GM12878 (cell line): ENCODE results near the gene LDLRAD4. TPM values are rescaled to one million over a fixed set of nuclear protein-coding genes. Genes with fewer than 3 reads are reported as not detected.

Experiments used
- ATAC-seq: fragments of 200-7000 bp; cut with Tn5 transposase; 3 replicates; pipeline ENCODE4 v1.9.1; 2020; ENCODE audit warnings: mild to moderate bottlenecking, moderate library complexity
- BruUV-seq: library from RNA; stranded (reverse); fragments of 400-500 nt; replicated peaks from 2 replicates; lab custom pipeline; 2021; lab: Mats Ljungman, UMichigan
- CTCF ChIA-PET: fragments of 300-600 bp; sonication (Branson Sonifier 250); formaldehyde crosslinking; extraction: SDS; loops from one replicate; lab custom pipeline; 2021; ENCODE audit warnings: inconsistent platforms; lab: Yijun Ruan, JAX
- POLR2A ChIA-PET: fragments of 350-600 bp; formaldehyde crosslinking; extraction: SDS; loops from one replicate; lab custom pipeline; 2021; ENCODE audit warnings: inconsistent platforms; lab: Charles Lee
- RAD21 ChIA-PET: fragments of 300-600 bp; sonication (Branson Sonifier 250); formaldehyde crosslinking; loops from one replicate; lab custom pipeline; 2023; ENCODE audit warnings: antibody characterized with exemption; ENCODE audit not compliant: unreplicated experiment; lab: Charles Lee
- SMC1A ChIA-PET: fragments of 300-600 bp; sonication (Branson Sonifier 250); formaldehyde crosslinking; loops from one replicate; lab custom pipeline; 2023; ENCODE audit not compliant: unreplicated experiment, uncharacterized antibody; lab: Charles Lee
- DNase-seq: peaks from one replicate; pipeline ENCODE4 v3.0.0-alpha.2; 2011; ENCODE audit warnings: low read depth, low spot score
- FAIRE-seq: peaks from 3 replicates; lab custom pipeline; 2011; peaks lifted over from hg19 to GRCh38; lab: Jason Lieb, UNC
- H2AFZ ChIP-seq: 2 replicates; pipeline ENCODE4 v1.6.0; 2011; ENCODE audit warnings: low read depth, low read length, control low read depth; ENCODE audit not compliant: control insufficient read depth
- H3K27ac ChIP-seq: 2 replicates; pipeline ENCODE4 v1.5.1; 2011; ENCODE audit warnings: control low read depth; ENCODE audit not compliant: control insufficient read depth, insufficient read depth
- H3K27me3 ChIP-seq, 2 experiments: replicated peaks in 1 of 2; 2 replicates each; pipeline versions ENCODE4 v1.6.0 to v1.6.1; 2011; ENCODE audit warnings: low read length in 1 of 2; ENCODE audit not compliant: control insufficient read depth in 2 of 2, insufficient read depth in 2 of 2
- H3K36me3 ChIP-seq, 2 experiments: 2 replicates each; pipeline ENCODE4 v1.5.1; 2011; ENCODE audit warnings: low read length in 1 of 2; ENCODE audit not compliant: control insufficient read depth in 2 of 2, insufficient read depth in 2 of 2
- H3K4me1 ChIP-seq: 2 replicates; pipeline ENCODE4 v1.6.1; 2011; ENCODE audit warnings: mild to moderate bottlenecking, low read length, moderate library complexity, mixed read lengths; ENCODE audit not compliant: control insufficient read depth, insufficient read depth
- H3K4me2 ChIP-seq: 2 replicates; pipeline ENCODE4 v1.6.0; 2011; ENCODE audit warnings: control low read depth; ENCODE audit not compliant: control insufficient read depth, insufficient read depth
- H3K4me3 ChIP-seq: fragments of 200-600 bp; sonication (generic); 2 replicates; pipeline ENCODE4 v1.5.1; 2016
- H3K79me2 ChIP-seq: 2 replicates; pipeline ENCODE4 v1.6.0; 2011; ENCODE audit warnings: low read length; ENCODE audit not compliant: control insufficient read depth, insufficient read depth
- H3K9ac ChIP-seq: 2 replicates; pipeline ENCODE4 v1.8.0; 2011; ENCODE audit warnings: low read length, control low read depth, mixed read lengths; ENCODE audit not compliant: control insufficient read depth, insufficient read depth
- H3K9me3 ChIP-seq: replicated peaks from 3 replicates; pipeline ENCODE4 v1.5.1; 2011; ENCODE audit warnings: mild to moderate bottlenecking, low read length; ENCODE audit not compliant: control insufficient read depth, insufficient read depth
- H4K20me1 ChIP-seq: 2 replicates; pipeline ENCODE4 v1.6.0; 2011; ENCODE audit not compliant: control insufficient read depth, insufficient read depth
- CREB1 ChIP-seq: IDR thresholded peaks from 2 replicates; pipeline ENCODE4 v1.6.1; 2012; ENCODE audit warnings: low read depth, mild to moderate bottlenecking, inconsistent platforms
- CREM ChIP-seq: IDR thresholded peaks from 2 replicates; pipeline ENCODE4 v1.6.1; 2014; ENCODE audit warnings: antibody characterized with exemption, low read depth
- EGR1 ChIP-seq, 2 experiments: IDR thresholded peaks; 1 replicate in 1 of 2; 2 replicates in 1 of 2; pipeline ENCODE4 v1.6.1; 2011 to 2012; ENCODE audit warnings: low read depth in 2 of 2, low read length in 2 of 2, borderline replicate concordance in 1 of 2, mild to moderate bottlenecking in 1 of 2, moderate library complexity in 1 of 2
- IKZF2 ChIP-seq, 2 experiments: fragments of 450-650 bp; IDR thresholded peaks; 2 replicates each; pipeline ENCODE4 v1.6.1; 2017; ENCODE audit warnings: mild to moderate bottlenecking in 2 of 2, moderate library complexity in 2 of 2
- WGBS: methylation state at CpG from one replicate; pipeline ENCODE4 v1.1.6; 2016; ENCODE audit warnings: low lambda C conversion rate; ENCODE audit not compliant: insufficient replicate concordance, insufficient coverage; ENCODE audit errors: missing lambda C conversion rate; 5-methylcytosine and 5-hydroxymethylcytosine counted together
- in situ Hi-C: fragments of 300-500 bp; cut with MboI; formaldehyde crosslinking; loops from 9 replicates; pipeline ENCODE4 v1.14.3; 2018; ENCODE audit warnings: mixed read lengths
- intact Hi-C: fragments of 100-400 bp; cut with micrococcal nuclease; formaldehyde crosslinking; loops from one replicate; pipeline ENCODE4 v1.14.2; 2022; ENCODE audit not compliant: unreplicated experiment
- polyA plus RNA-seq, 11 experiments: library from polyadenylated mRNA; depleted of rRNA in 4 of 11; unstranded in 6 of 11; stranded (reverse) in 5 of 11; fragments of >200 nt; fragmentation: Nextera tagmentation in 4 of 11; fragmentation: Illumina TruSeq in 1 of 11; extraction: Ambion mirVana in 4 of 11; extraction: Trizol in 1 of 11; gene quantifications; 1 replicate in 1 of 11; 2 replicates in 10 of 11; pipeline versions ENCODE4 v1.2.1 to v1.2.3, GENCODE V29; 2011 to 2016; ENCODE audit warnings: inconsistent platforms in 2 of 11, missing spikeins in 2 of 11, low read depth in 1 of 11
- total RNA-seq, 4 experiments: library from RNA; depleted of rRNA in 3 of 4; stranded (reverse); fragments of >200 nt in 3 of 4; fragmentation: Illumina TruSeq in 1 of 4; extraction: Trizol in 1 of 4; gene quantifications; 2 replicates each; pipeline versions ENCODE4 v1.2.1 to v1.2.3, GENCODE V29; 2013 to 2021
- TF ChIP-seq, protein P1 (sequence below): IDR thresholded peaks from 2 replicates; pipeline ENCODE4 v1.6.1; 2011; ENCODE audit warnings: mild to moderate bottlenecking, low read depth, low read length, moderate library complexity; ENCODE audit not compliant: insufficient replicate concordance
- TF ChIP-seq, protein P2 (sequence below): fragments of 450-650 bp; IDR thresholded peaks from 2 replicates; pipeline ENCODE4 v1.6.1; 2017; ENCODE audit warnings: mild to moderate bottlenecking, moderate library complexity

LDLRAD4 gene
- total and polyA plus RNA-seq, 10 of the 15 experiments (the other 5 are each of a cell fraction or from before 2014, with no cell fraction given): 2.7 to 16.8 (median 11.2) TPM

DNA sequence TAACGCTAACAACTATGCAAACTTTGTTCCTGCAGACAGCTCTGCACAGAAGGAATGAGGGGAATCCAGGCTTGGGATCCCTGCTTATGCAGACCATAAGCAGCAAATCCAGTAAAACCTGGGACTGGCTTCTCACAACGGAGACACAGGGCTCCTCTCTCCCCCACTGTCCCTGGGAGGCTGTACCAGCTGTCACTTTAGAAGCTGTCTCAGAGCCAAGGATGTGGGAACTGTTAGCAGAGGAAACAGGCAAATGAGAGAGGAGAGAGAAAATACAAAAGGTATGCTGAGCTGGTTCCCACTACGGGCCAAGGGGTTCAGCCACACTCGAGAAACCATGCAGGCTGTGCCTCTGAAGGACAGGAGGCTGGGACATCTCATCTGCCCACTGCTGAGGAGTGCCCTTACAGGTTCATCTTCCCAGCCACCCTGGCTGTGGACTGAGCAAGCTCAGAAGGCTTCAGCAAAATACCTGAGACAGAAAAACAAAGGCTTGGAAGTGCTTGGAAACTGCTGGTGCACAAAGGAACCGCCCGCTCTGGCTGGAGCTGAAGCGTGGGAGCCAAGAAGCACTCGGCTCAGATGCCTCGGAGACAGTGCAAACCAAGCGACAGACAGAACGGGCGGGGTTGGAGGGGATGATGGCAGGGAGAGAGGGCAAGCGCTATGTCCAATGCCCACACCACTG, 435.3 kb downstream of the LDLRAD4 start:
- Histone ChIP-seq H3K9ac (no peak overlapping the region), H3K4me2 (no peak overlapping the region), H3K27ac (no peak overlapping the region), H3K79me2 (no peaks in the 10 kb centered on the region), H3K27me3 (no peaks in the 10 kb centered on the region), H4K20me1 (no peaks in the 10 kb centered on the region), H3K4me3 (no peak overlapping the region), H3K36me3 (no peaks in the 10 kb centered on the region), H3K4me1 (no peaks in the 10 kb centered on the region), H3K9me3 (no peaks in the 10 kb centered on the region), H2AFZ (no peak overlapping the region)
- in situ Hi-C loops (no loop called here), intact Hi-C loops (no loop called here)
- CTCF ChIA-PET: interaction anchor here (0.9 kb wide), 2 partner anchors 96 to 159 kb away, joined by 3 to 4 read pairs; no protein-coding TSS in a partner anchor
- SMC1A ChIA-PET: interaction anchor here (0.9 to 1.1 kb wide), 3 partner anchors 15 to 437 kb away, joined by 3 read pairs; no protein-coding TSS in a partner anchor
- no TSS peak for BruUV-seq
- ATAC-seq: no peak
- POLR2A ChIA-PET: no interaction called here
- TF ChIP-seq CREM (no peak), IKZF2 (IDR thresholded peaks at IDR 0.05) (no peak), EGR1 (IDR thresholded peaks at IDR 0.05; ENCODE audit: borderline replicate concordance in 1 of 2, low read depth in 2 of 2, low read length in 2 of 2) (no peak), CREB1 (no peak)
- TF ChIP-seq, protein P1, sequence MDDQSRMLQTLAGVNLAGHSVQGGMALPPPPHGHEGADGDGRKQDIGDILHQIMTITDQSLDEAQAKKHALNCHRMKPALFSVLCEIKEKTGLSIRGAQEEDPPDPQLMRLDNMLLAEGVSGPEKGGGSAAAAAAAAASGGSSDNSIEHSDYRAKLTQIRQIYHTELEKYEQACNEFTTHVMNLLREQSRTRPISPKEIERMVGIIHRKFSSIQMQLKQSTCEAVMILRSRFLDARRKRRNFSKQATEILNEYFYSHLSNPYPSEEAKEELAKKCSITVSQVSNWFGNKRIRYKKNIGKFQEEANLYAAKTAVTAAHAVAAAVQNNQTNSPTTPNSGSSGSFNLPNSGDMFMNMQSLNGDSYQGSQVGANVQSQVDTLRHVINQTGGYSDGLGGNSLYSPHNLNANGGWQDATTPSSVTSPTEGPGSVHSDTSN: no peak
- TF ChIP-seq, protein P2, sequence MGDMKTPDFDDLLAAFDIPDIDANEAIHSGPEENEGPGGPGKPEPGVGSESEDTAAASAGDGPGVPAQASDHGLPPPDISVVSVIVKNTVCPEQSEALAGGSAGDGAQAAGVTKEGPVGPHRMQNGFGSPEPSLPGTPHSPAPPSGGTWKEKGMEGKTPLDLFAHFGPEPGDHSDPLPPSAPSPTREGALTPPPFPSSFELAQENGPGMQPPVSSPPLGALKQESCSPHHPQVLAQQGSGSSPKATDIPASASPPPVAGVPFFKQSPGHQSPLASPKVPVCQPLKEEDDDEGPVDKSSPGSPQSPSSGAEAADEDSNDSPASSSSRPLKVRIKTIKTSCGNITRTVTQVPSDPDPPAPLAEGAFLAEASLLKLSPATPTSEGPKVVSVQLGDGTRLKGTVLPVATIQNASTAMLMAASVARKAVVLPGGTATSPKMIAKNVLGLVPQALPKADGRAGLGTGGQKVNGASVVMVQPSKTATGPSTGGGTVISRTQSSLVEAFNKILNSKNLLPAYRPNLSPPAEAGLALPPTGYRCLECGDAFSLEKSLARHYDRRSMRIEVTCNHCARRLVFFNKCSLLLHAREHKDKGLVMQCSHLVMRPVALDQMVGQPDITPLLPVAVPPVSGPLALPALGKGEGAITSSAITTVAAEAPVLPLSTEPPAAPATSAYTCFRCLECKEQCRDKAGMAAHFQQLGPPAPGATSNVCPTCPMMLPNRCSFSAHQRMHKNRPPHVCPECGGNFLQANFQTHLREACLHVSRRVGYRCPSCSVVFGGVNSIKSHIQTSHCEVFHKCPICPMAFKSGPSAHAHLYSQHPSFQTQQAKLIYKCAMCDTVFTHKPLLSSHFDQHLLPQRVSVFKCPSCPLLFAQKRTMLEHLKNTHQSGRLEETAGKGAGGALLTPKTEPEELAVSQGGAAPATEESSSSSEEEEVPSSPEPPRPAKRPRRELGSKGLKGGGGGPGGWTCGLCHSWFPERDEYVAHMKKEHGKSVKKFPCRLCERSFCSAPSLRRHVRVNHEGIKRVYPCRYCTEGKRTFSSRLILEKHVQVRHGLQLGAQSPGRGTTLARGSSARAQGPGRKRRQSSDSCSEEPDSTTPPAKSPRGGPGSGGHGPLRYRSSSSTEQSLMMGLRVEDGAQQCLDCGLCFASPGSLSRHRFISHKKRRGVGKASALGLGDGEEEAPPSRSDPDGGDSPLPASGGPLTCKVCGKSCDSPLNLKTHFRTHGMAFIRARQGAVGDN: no peak
- RAD21 ChIA-PET: no interaction called here
- no peak for DNase-seq
- no peak for FAIRE-seq
- 78% methylated on average over 13 of the region's 13 CpGs for WGBS
